Measurements from ENCODE around the gene FASTK.
A peak's percentile ranks its signal among the peaks of the same experiment; 100 is the strongest.

The FASTK gene

GRCh38 chr7:151062111-151062398 is 18.6 kb downstream of the FASTK start:
- DNase-seq, result no peak

DNA sequence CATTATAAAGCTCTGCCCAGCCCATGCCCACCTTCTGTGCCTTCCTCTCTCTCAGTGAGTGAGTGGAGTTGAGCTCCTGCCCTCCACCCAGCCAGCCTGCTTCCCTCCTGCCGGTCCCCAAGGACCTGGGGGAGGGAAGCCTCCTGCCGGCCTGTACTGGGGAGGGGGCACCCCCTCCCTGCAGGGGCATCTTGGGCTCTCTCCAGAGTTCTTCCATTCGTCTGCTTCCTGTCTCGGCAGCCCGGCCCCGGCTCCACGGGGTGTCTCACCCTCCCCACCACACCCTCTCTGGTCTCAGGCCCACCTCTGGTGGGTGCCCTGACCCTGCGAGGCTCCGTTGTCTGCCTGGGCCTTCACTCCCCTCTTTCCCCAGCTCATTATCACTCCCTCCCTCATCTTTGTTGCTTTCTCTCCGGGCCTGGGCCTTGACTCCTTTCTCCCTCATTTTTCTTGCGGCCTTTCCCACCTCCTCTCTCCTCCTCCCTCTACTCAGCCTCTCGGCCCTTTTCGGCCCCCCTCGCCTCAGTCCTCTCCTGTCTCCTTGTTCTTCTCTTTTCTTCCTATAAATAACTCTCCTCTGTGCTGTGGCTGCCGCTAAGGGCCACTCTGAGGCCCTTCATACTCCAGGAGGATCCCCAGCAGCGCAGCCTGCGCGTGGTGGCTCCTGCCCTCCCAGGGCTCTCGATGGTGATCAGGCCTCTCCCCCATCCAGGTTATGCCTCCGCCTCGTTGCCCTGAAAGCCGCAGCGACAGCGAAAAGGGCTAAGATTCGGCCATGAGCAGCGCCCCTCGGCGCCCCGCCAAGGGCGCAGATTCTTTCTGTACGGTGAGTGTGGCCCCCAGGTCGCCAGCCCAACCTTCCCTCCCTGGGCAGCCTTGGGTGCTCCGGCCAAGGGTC is 19.1 kb downstream of the FASTK start:
- no peak for DNase-seq

GRCh38 chr7:151060416-151061212 is 20.0 kb downstream of the FASTK start:
- DNase-seq, result no peak

GRCh38 chr7:151060113-151060415 is 20.5 kb downstream of the FASTK start:
- no peak for DNase-seq

- peak; percentile 58 for DNase-seq
Measured at GRCh38 chr7:151059367-151060112, 21.1 kb downstream of the FASTK start, which contains the start of gene SLC4A2. TSS of gene SLC4A2 (plus strand) at chr7:151059589. CDS start at chr7:151061988, 2,399 bp downstream.

DNA sequence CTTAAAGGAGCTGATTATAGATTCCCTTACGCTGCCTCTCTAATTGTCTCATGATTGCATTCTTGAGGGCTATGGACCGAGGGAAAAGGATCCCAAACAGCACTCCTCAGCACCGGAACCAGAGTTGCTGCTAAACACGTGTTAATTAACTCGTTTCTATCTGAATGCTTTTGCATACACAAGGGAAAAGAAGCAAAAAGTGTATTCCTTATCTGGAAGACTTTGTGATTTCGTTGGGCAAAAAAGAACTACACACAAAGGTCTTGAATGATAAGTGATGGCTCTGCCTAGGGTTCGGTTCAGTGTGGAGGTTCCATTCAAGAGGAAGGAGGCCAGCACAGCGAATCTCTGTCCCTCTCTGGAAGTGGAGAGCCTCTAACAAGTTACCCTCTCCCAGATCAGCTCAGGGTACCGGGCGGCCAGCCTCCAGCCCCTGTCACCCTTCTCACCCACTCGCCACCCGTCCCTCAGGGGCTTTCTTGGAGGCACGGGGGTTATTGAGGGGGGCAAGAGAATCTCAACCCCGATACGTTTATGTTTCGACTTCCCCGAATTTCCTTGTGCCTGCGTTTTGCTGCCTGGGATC is 21.7 kb downstream of the FASTK start:
- DNase-seq, result no peak

- DNase-seq, result peak; percentile 98
Measured at GRCh38 chr7:151057989-151058780, 22.4 kb downstream of the FASTK start.

DNA sequence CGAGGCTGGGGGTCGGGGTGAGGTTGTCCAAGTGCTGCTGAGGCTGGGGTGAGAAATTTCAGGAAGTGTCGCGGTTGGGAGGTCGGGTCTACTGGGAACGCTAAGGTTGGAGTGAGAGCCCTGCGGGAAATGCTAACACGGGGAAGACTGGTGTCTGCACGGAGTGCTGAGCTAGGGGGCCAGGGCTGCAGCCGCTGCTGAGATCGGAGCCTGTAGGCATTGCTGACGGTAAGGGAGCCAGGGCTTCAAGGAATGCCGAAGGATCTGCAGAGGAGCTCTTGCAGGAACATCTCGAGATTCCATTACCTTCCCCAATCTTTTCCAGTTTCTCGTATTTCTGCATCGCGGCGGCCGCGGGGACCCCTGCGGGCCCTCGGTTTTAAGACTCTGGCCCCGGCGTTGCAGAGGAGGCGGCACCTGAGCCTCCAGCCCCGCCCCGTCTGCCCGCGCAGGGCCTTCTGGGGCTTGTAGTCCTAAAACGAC is 23.1 kb downstream of the FASTK start, which contains the start of gene CDK5:
TSS of gene CDK5 (minus strand) at position 392 of the 483 bp plus-strand sequence. CDS start at position 343, 49 bp downstream.
- no peak for DNase-seq

GRCh38 chr7:151056666-151057505 is 23.7 kb downstream of the FASTK start:
- no peak for DNase-seq

- no peak for DNase-seq
Measured at GRCh38 chr7:151056283-151056665, 24.3 kb downstream of the FASTK start.

- no peak for DNase-seq
Measured at GRCh38 chr7:151053751-151054150, 26.9 kb downstream of the FASTK start.

- DNase-seq, result no peak
Measured at GRCh38 chr7:151053096-151053495, 27.5 kb downstream of the FASTK start.

DNA sequence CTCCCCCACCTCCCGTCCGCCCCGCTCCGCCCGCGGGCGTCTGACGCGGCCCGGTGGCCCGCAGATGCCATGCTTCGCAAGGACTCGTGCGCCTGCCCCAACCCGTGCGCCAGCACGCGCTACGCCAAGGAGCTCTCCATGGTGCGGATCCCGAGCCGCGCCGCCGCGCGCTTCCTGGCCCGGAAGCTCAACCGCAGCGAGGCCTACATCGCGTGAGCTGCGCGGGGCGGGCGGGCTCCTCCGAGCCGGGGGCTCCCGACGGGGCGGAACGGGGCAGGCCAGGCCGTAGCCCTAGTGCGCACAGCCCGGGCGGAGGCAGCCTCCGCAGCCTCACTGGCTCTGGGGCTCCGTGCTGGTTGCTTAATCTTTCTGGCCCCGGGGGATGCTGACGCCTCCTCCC is 29.5 kb downstream of the FASTK start:
- DNase-seq, result no peak

GRCh38 chr7:151048911-151049463 is 31.6 kb downstream of the FASTK start:
- no peak for DNase-seq

DNA sequence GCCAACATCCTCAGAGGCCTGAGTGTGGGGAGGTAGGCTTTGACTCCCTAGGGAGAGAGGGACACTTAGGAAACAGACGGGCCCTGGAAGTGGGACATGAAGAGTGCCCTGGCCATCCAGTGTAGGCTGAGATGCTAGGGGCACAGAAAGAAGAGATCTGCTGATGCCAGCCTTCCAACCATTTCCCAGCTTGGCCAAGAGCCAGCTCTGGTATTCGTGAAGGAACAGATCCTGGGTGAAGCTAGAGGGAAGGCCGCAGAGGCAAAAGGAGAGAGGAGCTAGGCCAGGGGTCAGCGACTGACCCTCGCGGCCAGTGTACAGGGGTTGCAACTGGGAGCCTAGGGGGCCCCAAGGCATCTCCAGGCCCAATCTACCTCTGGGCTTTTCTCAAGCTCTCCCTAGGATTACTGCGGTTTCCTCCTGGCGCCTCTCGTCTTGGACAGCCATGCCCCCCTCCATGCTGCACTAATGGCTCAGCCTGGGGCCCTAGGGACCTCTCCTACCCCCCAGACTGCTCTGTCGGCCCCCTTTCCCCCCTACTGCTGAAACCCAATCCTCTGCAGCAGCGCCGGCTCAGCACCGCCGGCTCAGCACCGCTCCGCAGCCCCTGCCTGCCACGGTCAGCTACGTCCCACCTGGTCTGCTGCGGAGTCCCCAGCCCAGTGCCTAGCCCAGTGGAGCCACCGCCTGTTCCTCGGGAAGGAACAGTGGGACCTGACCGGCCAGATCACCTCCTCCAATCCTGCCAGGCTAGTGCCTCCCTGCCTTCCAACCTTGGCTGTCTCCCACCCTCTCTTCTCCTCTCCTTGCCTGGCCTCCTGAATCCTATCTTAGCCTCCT is 32.4 kb downstream of the FASTK start, which contains the start of gene ASIC3:
TSS of gene ASIC3 (plus strand) at position 556 of the 840 bp plus-strand sequence. CDS start 355 bp downstream, outside the sequence.
- no peak for DNase-seq

DNA sequence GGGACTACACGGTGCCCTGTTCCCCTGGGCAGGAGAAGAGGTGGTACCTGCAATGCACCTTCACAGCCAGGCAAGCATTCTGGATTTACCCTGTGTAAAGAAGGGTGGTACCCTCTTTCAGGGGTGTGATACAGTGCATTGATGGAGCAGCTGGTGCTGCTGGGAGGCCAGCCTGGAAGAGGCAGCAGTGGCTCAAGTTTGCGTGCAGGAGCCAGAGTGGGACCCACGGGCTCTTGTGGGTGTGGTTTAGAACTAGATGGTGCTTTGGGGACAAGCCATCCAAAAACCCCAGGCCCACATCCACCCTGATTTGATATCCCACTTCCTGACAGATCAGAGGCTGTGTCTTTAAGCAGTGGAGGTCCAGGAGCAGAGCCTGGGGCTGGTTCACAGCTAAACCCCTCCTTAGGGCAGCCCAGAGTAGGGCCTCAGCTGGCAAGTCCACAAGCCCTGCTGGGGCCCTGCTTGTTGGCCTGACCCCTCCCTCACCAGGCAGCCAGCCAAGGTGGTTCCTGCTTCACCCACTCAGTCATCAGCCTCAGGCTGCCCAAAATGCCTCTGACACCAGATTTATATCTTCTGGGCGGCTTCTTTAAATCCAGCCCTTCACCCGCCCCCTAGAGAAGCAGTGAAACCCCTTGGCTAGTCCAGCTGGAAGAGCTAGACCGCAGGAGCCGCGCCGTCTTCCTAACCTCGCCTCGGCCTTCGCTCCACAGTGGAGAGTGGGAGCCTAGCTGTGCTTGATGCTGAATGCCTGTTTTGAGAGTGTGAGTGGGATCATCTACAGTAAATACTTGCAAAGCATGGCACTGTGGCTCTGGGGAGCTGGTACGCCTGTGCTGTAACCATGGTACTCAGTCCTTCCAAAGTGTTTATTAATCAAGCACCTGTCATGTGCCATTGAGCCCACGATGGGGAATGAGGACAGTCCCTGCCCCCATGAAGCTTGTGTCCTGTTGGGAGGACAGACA is 33.7 kb downstream of the FASTK start:
- no peak for DNase-seq

DNA sequence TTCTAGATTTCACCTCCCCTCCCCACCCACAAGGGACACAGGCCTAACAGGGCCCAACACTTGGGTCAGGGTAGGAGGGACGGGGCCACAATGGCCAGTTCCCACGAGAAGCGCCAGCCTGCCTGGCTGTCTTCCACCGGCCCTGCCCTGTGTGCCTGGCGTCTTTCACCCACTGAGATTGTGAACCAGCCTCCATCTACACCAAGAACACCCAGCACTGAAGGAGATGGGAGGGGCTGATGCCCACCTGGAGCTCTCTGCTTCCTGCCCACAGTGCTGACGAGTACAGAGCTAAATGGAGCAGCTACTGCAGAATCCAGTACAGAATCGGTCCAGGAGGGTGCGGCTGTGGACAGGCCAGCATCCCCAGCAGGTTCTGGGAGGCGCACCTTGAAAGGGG is 34.6 kb downstream of the FASTK start:
- DNase-seq, result no peak

- DNase-seq, result no peak
Measured at GRCh38 chr7:151045262-151045661, 35.3 kb downstream of the FASTK start.

Measured in NCI-H2171 (cell line).